ENCODE results near the gene FARP2. TPM values are rescaled to one million over a fixed set of nuclear protein-coding genes. Genes with fewer than 3 reads are reported as not detected.

FARP2 gene
- total and polyA plus RNA-seq, 10 of the 15 experiments (the other 5 are each of a cell fraction or from before 2014, with no cell fraction given): 5.5 to 67.5 (median 36.8) TPM

DNA sequence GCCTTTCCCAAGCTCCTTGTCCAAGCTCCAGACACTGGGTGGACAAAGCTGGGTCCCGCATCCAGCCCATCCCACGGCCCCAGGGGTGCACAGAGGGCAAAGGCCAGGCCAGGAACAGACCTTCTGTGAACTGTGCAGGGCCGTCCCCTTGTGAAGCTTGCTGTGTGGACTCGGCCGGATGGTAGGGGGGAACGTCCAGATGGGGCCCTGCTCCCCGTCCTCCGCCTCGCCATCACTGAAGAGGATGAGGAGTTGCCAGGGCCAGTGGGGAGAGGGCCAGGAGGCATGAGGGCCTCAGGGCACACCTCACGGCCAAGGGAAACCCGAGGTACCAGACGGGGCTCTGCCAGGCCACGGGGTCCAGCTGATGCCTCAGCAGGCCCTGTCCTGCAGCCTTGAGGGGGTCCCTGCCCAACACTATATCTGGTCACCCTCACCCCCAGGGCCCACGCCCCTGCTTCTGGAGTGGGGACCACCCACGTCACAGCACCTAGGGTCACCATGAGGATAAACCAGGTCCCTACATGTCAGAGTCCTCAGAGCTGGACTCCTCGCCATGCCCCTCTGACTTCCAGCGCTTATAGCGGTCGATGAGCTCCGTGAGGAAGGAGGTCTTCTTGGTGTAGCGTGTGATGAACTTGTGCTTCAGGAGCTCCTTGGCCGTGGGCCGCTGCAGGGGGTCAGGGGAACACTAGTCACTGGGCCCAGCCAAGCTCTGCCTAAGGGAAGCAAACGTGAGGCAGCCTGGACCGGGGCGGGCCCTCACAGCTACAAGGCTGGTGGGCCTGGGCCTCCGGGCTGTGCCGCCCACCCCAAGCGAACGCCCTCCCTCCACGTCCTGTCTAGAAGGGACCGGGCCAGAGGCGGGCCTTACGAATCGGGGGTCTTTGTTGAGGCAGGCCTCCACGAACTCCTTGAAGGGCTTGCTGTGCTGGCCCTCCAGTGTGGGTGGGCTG, 142.3 kb downstream of the FARP2 start:
- ChIA-PET CTCF (no interaction called here), POLR2A (no interaction called here), SMC1A (ENCODE audit: uncharacterized antibody, unreplicated experiment) (no interaction called here), RAD21 (ENCODE audit: unreplicated experiment) (no interaction called here)
- TF ChIP-seq PKNOX1 (IDR thresholded peaks at IDR 0.05) (no peak), NR2F1 (conservative IDR thresholded peaks at IDR 0.05) (no peak), POLR2A (IDR thresholded peaks at IDR 0.05; ENCODE audit: low read depth, low read length) (peak; percentile 23)
- Histone ChIP-seq H3K27ac (ENCODE audit: control insufficient read depth, insufficient read depth) (no peak overlapping the region), H4K20me1 (ENCODE audit: control insufficient read depth, insufficient read depth) (no peaks in the 10 kb centered on the region), H3K4me2 (ENCODE audit: control insufficient read depth, insufficient read depth) (no peak overlapping the region), H3K4me3 (no peak overlapping the region), H2AFZ (ENCODE audit: control insufficient read depth, low read depth, low read length) (no peak overlapping the region), H3K9ac (ENCODE audit: control insufficient read depth, insufficient read depth, low read length) (no peak overlapping the region), H3K36me3 (ENCODE audit: control insufficient read depth in 2 of 2, insufficient read depth in 2 of 2, low read length in 1 of 2) (peaks cover 2 to 16% of the 10 kb centered on the region in 2 experiments; a peak in 3 of 4 replicates), H3K4me1 (ENCODE audit: control insufficient read depth, insufficient read depth, low read length) (no peaks in the 10 kb centered on the region), H3K27me3 (replicated peaks in 1 of 2; ENCODE audit: control insufficient read depth in 2 of 2, insufficient read depth in 2 of 2, low read length in 1 of 2) (no peaks in the 10 kb centered on the region), H3K79me2 (ENCODE audit: control insufficient read depth, insufficient read depth, low read length) (no peaks in the 10 kb centered on the region), H3K9me3 (replicated peaks; ENCODE audit: control insufficient read depth, insufficient read depth, low read length) (no peaks in the 10 kb centered on the region)
- in situ Hi-C loops (cut with MboI) (no loop called here), intact Hi-C loops (cut with micrococcal nuclease; ENCODE audit: unreplicated experiment) (no loop called here)
- WGBS (ENCODE audit: insufficient coverage, insufficient replicate concordance, low lambda C conversion rate, missing lambda C conversion rate): 95% methylated on average over 33 of the region's 36 CpGs
- FAIRE-seq: no peak
- ATAC-seq: no peak
- DNase-seq (ENCODE audit: low read depth, low spot score): no peak
- no TSS peak for BruUV-seq (replicated peaks)

- FAIRE-seq: no peak
- no peak overlapping the region for H3K4me2 ChIP-seq (ENCODE audit: control insufficient read depth, insufficient read depth)
- H3K27ac ChIP-seq (ENCODE audit: control insufficient read depth, insufficient read depth): no peak overlapping the region
- peaks cover 2 to 16% of the 10 kb centered on the region in 2 experiments; a peak in 3 of 4 replicates for H3K36me3 ChIP-seq (ENCODE audit: control insufficient read depth in 2 of 2, insufficient read depth in 2 of 2, low read length in 1 of 2)
- CTCF ChIA-PET: no interaction called here
- ATAC-seq: no peak
- intact Hi-C loops (cut with micrococcal nuclease; ENCODE audit: unreplicated experiment): no loop called here
- 0 out of 2 replicates have a peak, but pooled peaks cover 3% of the 10 kb centered on the region for H3K79me2 ChIP-seq (ENCODE audit: control insufficient read depth, insufficient read depth, low read length)
- TF ChIP-seq POLR2A (IDR thresholded peaks at IDR 0.05; ENCODE audit: low read depth, low read length) (peak; percentile 45), TAF1 (IDR thresholded peaks at IDR 0.05; ENCODE audit: borderline replicate concordance, low read depth, low read length) (no peak)
- BruUV-seq (replicated peaks): TSS peak; percentile 41
- WGBS (ENCODE audit: insufficient coverage, insufficient replicate concordance, low lambda C conversion rate, missing lambda C conversion rate): 84% methylated on average over 28 of the region's 28 CpGs
- in situ Hi-C loops (cut with MboI): no loop called here
- RAD21 ChIA-PET (ENCODE audit: unreplicated experiment): no interaction called here
- no peaks in the 10 kb centered on the region for H3K27me3 ChIP-seq (replicated peaks in 1 of 2; ENCODE audit: control insufficient read depth in 2 of 2, insufficient read depth in 2 of 2, low read length in 1 of 2)
- no peaks in the 10 kb centered on the region for H3K4me1 ChIP-seq (ENCODE audit: control insufficient read depth, insufficient read depth, low read length)
- no peak for DNase-seq (ENCODE audit: low read depth, low spot score)
- peaks cover 1% of the 10 kb centered on the region; the same call in 1 of the 2 replicates for H4K20me1 ChIP-seq (ENCODE audit: control insufficient read depth, insufficient read depth)
- H2AFZ ChIP-seq (ENCODE audit: control insufficient read depth, low read depth, low read length): no peak overlapping the region
- H3K4me3 ChIP-seq: no peak overlapping the region
- POLR2A ChIA-PET: no interaction called here
- no peak overlapping the region for H3K9ac ChIP-seq (ENCODE audit: control insufficient read depth, insufficient read depth, low read length)
- no peaks in the 10 kb centered on the region for H3K9me3 ChIP-seq (replicated peaks; ENCODE audit: control insufficient read depth, insufficient read depth, low read length)
- SMC1A ChIA-PET (ENCODE audit: uncharacterized antibody, unreplicated experiment): no interaction called here
These were observed 143.3 kb downstream of the FARP2 start for GRCh38 chr2:241499146-241499965.

All from GM12878 (cell line).